HS-5 (cell line): ENCODE data around the gene THAP5.

Experiments
- DNase-seq: peaks from one replicate; pipeline ENCODE4 v3.0.0-alpha.2; 2012; ENCODE audit warnings: low read depth

THAP5 gene, protein sequence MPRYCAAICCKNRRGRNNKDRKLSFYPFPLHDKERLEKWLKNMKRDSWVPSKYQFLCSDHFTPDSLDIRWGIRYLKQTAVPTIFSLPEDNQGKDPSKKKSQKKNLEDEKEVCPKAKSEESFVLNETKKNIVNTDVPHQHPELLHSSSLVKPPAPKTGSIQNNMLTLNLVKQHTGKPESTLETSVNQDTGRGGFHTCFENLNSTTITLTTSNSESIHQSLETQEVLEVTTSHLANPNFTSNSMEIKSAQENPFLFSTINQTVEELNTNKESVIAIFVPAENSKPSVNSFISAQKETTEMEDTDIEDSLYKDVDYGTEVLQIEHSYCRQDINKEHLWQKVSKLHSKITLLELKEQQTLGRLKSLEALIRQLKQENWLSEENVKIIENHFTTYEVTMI

DNA sequence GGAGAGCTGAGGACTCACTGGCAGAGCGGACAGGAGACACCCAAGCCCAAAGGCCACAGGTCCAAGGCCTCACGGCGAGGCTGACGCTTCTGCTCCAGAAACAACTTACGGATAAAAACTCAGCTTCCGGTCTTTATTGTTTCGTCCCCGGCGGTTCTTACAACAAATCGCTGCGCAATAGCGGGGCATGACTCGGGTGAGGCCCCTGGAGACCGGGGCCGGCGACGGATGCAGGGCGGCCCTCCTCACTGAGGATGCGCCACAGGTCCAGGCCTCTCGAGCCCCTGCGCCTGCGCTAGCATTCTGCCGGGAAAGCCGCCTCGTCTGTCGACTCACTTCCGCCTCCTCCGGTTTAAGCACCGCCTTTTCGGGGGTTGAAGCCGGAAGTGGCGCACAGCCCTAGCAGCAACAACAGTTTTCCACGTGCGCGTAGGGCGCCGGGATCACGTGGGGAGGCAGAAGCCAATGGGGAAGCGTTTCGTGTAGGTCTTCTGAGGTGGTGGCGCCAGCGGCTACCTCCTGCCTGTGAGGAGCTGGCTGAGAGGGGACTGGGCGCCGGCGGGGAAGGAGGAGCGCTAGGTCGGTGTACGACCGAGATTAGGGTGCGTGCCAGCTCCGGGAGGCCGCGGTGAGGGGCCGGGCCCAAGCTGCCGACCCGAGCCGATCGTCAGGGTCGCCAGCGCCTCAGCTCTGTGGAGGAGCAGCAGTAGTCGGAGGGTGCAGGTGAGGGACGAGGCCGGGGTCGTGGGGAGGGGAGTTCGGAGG lies at the start of gene THAP5, which contains the start of gene DNAJB9:
TSS of gene THAP5 (minus strand) at position 326 of the 765 bp plus-strand sequence. CDS start at position 189, 137 bp downstream.
TSS of gene DNAJB9 (plus strand) at position 494 of the 765 bp plus-strand sequence. CDS start 1,853 bp downstream, outside the sequence.
- peak; percentile 86 for DNase-seq

DNA sequence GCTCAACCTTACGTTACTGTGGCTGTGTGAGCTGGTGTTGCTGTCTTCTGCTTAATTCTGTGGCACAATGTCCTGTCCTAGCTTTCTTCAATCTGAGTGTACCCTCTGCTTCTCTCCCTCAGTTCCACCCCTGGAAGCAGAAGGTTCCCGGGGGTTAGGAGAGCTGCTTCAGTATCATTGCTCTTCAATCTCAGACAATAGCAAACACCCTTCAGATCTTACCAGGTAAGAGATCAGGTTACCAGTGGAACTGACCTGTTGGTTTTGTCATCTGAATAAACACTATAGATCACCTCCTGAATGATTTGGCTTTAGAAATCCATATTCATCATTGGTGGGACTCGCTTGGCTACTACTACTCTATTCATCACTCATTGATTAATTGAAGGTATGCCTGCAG lies 48.5 kb upstream of the THAP5 start:
- no peak for DNase-seq

DNA sequence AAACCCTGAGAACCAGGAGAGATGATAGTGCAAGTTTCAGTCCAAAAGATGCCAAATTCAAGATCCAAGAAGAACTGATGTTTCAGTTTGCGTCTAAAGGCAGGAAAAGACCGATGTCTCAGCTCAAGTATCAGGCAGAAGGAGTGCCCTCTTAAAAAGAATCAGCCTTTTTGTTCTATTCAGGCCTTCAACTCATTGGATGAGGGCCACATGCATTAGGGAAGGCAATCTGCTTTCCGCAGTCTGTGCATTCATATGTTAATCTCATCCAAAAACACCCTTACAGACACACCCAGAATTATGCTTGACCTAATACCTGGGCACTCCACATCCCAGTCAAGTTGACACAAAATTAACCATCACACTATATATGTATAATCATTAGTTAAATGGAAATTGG lies 45.4 kb upstream of the THAP5 start:
- no peak for DNase-seq

DNA sequence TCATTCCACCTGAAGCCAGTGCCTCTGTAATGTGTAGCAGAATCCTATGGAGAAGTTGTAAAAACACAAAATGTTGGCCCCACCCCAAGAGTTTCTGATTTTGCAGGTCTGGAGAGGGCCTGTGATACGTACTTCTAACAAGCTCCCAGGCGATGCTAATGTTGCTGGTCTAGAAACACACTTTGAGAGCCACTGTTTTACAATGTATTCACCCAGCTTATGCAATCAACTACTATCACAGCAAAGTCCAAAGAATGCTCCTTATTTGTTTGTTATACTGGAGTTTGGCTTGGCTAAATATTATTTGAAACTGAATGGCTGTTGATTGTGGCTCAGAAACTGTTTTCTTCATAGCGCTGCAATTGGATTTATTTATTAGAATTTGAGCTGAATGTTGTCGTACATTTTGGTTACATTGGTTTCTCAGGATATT lies 44.5 kb upstream of the THAP5 start:
- no peak for DNase-seq

DNA sequence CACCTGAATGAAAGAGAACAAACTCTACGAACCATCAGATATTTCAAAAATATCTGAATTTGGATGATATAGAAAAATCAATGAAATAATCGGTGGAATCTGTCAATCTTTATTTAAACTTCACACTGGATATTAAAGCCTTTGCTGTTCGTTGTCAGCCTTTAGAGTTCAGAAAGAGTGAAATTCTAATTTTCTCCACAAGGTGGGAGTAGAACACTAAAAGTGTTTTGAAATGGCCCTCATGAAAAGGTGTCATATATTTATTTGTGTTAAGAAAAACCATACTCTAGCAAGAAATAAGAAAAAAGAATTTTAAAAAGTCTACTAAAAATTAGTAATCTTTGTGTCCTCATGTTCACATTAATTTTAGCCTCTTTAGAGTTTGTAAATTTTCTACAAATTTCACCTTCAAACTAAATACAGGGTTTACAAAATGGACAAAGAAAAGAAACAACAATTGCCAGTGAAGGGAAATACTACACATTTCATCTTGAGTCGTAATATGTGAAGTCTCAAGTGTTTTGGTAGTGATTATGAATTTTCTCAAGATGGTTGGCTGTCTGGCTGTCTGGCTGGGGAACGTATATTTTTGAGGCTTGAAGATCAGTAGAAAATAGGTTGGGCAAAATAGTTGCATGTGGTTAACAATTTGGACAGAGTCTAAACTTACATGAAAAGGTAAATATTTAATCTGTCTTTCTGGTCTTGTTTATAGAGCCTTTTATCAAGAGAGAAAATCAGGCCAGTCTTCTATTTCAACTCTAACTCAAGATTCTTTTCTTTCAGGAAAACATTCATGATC lies 43.8 kb upstream of the THAP5 start:
- peak; percentile 5 for DNase-seq

DNA sequence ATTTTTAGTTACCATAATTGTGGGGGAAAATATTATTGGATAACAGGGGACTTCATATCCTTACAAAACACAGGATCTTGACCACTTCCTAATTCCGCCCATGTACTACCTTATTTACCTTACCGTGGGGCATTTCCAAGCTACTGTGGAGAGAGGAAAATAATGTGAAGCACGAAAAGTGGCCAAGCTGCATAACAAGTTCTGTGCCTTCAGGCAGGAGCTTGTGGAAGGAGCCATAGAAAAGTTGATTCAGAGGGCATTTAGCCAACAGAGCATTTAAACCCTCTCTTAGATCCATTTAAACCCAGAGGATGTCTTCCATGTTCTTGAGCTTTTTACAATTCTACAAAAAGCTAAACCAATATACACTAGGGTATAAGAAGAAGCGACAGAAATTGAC lies 41.8 kb upstream of the THAP5 start:
- DNase-seq: no peak

DNA sequence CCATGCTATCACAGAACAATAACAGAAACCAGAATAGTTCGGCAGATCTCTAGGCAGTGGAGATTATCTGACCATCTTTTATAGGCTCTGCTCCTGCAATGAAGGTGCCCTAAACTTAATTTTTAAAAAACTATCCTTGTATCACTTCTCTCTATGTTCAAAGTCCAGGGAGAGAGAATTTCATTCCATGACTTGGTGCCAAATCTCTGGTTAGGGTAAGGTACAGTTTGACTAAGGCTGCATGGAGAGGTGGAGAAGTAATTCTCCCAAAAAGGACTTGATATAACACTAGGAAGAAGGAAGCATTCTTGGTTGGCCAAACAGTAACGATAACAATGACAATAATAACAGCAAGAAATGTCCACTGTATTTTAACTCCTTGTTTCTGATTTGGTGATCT lies 40.1 kb upstream of the THAP5 start:
- no peak for DNase-seq

DNA sequence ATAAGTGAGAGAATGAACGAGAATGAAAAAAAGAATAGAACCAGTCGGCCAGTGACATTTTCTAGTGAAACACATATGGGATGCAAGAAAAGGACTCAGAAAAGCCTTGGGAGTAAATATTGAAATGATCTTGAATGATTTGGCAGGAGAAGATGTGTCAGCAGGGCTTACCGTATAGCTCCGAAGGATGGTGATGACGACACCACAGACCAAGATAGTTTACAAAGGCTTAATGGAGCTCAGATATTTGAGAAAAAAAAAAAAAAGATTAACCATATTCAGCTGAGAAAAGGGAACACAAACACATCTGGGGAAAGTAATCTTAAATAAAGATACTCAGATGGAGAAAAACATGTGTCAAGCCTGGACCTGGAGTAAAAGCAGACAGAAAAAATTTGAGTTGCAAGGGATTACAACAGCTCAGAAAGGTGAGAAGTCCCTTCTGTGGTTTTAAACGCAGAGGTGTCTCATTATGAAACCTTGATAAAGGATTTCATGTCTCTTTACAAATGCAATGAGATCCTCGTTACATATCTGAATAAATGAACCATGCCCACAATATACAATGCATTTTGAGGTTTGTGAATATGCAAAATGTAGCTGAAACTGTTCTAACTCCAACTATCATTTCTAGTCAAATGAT lies 36.2 kb upstream of the THAP5 start:
- no peak for DNase-seq

DNA sequence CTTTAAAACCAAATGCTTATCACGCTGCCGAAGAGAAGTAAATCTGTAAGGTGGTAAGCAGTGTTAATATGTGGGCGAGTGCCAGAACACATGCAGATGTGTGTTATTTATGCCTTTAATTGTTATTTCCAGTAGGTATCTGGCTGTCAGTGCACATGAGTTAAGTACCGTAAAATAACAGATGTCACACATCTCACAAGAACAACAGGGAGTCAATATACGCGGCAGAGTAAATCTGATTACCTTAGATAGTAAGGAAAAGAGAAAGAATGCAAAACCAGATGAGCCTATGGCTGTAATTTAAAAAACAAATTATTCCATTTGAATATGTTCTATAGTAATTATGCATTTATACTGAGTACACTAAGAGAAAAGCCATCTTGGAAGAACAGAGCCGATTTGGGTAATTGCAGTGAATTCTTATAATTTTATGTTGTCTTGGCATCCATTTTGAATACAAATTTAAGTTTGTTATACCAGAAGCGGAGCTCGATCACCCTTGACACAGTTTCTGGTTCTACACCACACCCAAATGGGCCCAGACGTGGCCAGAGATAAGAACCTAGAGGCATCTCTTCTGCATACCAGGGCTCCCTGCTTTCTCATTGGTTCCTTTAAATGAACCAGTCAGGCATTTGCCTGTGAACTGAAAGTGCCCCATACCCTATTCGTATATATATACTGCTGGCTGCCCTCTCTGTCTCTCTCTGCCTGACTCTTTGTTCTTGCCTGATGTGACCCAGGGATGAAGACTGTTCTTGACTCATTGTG lies 35.0 kb upstream of the THAP5 start:
- no peak for DNase-seq

DNA sequence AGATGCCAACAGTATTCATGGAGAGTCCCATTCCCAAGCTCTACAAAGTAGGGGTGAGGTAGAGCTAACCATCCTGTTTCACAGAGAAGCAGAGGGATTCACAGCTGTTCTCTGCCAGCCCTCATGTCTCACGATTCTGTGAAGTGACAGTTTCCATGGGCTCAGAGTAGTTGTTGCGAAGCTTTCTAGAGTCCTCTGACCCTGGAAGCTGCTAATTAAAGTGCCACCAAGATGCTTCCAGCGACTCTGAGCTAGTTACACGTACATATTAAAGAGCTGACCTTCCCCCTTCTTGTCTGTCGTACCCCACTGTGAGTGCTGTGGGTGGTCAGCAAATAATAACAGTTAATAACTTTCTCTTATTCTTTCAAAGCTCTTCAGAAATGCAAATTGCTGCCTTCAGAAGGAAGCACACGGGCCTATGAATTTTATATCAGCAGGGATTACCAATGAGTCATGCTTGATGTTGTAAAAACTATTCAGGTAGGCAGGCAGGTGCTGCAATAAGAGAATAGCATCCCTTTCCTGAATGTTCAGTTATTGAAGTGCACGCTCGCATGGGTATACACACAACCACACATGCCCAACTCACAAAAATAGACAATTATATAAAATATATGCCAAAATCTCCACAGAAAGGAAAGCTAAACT lies 34.3 kb upstream of the THAP5 start:
- DNase-seq: no peak

DNA sequence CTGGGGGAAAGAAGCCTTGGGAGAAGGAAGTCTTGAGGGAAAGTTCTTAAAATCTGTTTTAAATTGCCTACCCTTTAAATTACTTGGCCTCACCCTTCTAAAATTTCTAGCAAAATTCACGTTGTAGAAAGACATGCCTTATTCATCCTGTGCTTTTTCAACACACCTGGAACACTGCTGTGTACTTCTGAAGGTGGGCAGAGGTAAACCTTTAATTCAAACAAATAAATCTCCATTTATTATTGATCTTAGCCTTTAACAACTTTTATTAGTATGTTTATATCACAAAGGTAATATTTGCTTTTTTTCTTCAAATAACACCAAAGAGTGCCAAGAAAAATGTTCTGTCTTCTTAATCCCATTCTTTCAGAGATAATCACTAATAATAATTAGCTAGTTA lies 30.9 kb upstream of the THAP5 start:
- no peak for DNase-seq

DNA sequence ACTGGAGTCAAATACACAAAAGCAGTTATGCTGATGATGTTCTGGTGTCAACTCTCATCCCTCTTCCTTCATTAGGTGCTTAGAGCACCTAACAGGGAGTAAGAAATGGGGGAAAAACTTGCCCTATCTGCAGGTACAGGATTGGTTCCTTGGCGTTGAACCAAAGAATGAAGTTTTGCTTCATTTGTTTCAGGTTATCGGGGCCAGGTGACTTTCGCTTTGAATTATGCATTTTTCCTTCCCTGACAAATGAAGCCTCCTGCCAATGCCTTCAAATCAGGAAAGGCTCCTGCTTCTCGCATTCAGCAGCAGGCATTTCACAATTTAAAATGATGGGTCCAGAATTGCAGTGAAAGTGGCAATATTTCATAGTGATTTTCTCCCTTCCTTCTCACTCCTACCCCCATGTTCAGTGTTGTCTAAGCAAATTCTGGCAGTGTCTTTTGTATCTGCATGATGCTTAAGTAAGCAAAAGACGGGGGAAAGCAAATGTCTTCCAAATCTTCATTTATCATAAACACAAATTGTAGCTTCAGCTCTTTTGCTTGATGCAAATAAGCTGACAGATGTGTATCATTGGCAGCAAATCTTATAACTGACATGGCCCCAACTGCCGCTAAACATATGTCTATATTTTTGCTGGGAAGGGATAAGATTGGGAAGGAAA lies 29.5 kb upstream of the THAP5 start:
- no peak for DNase-seq

DNA sequence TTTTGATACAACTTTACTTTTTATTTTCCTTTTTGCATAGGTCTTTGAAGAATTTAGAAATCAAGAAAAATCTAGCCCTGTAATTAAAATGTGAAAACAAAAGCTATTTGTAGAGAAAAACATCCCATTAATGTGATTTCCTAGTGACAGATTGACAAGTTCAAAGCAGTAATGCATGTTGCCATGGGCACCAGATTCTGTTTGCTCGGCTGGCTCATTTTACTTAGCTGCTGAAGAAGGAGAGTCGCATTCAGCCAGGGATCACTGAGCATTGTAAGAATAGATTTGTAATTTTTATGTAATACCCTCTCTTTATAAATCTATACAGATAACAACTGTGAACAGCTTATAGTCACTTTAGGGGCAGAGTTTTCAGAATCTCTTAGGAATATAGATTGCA lies 28.6 kb upstream of the THAP5 start:
- DNase-seq: no peak

DNA sequence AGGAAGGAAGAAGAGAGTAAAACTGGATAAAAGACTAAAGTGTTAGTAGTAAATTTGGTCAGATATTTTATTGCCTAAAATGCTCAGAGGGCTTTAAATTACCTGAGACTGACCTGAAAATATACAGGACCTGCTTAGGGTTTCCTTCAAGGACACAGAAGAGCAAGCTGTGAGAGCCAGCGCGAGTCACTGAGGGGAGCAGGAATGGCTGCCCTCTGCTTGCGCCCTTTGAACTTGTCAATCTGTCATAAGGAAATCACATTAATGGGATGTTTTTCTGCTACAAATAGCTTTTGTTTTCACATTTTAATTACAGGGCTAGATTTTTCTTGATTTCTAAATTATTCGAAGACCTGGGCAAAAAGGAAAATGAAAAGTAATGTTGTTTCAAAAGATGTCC lies 27.1 kb upstream of the THAP5 start:
- no peak for DNase-seq

DNA sequence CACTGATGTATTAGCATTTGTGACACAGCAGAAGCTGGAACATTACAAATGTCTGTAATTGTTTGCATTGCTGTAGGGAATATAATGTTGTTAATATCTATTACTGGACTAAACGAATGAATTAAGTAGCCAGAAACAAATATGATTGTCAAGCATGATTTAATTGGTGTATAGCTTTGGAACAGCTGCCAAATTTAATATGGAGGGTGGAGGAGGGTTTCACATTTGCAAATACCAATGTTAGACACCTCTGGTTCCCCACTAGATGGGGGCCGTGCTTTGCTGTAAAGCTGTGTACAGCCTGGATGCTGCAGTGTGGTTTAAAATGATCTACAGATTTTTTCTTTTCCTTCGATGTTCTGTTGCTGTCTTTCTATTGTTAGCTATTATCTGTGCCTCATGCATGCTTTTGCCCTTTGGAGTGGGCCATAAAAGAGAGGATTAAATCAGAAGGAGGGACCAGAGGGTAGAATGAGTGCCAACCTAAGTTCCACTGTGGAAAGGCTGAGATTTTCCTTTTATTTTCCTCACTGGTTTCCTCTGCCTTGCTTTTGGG lies 23.2 kb upstream of the THAP5 start:
- DNase-seq: no peak

DNA sequence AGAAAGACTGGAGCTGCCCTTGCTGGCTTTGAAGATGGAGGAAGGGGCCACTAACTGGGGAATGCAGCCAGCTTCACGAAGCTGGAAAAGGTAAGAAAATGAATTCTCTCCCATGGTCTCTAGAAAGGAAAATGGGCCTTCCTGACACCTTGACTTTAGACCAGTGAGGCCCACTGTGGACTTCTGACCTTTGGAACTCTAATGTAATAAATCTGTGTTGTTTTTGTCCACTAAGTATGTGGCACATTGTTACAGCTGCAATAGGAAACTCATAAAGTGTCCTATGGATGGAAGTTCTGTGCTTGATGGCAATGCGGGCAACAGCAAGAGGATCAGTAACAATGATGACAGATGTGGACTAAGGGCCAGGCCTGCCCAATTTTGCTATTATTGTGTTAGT lies 21.1 kb upstream of the THAP5 start:
- DNase-seq: no peak

DNA sequence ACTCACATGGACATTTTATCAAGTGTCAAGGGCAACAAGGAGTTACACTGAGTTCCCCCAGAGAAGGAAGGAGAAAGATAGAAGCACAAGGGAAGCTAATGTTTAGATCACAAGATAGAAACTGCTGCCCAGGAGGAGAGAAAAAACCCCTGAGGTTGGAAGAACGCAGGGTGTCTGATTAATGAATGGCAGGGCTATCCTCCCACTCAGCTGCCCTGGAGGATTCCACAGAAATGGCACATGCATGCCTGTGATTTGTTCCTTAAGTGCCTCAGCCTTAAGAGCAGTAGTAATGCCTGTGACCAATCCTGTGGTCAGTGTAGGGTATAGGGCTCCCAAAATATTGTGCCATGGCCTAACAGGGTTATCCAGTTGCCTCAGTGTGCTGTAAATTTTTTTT lies 20.4 kb upstream of the THAP5 start:
- DNase-seq: no peak

DNA sequence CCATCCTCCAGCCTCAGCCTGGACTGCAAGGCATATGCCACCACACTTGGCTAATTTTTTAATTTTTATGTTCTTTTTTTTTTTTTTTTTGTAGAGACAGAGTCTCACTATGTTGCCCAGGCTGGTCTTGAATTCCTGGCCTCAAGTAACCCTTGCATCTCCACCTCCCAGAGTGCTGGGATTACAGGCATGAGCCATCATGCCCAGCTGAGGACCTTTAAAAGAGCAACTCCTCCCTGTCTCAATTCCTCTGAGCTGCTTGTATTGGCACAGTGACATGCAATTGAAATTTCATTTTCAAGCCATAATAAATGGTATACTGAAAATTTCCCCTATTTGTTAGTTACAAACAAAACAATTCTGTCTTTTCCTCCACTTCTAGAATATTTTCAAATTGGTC lies 19.7 kb upstream of the THAP5 start:
- no peak for DNase-seq

DNA sequence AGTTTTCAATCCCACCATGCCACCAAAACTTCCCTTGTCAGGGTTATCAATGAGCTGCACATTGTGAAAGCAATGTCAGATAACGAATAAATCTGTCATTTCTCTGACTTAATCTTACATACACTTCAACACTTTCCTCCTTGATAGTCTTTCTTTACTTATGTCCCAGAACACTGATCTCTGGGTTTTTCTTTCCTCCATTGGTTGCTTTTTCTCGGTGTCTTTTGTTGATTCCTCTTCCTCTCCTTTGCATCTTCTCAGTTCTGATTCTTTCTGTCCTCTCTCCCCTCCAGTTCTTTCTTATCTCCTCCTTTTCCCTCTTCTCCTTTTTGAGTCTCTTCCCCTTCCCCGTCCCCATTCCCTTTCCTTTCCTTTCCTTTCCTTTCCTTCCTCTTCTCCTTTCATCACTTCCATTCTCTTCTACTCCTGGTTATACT lies 16.8 kb upstream of the THAP5 start:
- DNase-seq: no peak

DNA sequence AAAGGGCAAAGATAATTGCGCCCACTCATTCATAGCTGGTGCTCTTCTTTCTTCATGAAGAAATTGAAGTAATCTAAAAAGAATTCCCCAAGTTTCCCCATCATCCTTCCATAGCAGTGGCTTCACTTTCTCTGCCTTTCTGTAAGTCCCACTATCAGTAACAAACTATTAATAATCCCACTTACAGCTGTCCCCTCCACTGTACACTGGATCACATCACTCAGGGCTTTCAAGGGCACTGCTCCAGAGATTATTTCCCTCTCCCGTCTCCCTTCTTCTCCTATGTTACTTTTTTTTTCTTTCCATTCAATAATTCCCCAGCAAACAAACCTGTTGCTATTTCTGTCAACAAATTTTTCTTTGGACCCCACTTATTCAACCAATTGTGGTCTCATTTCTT lies 16.3 kb upstream of the THAP5 start:
- no peak for DNase-seq
